Kasumi-1 (cell line): ENCODE results near the gene ABCC6.
"Not testable (repeated sequence)": the region's sequence is repeated elsewhere in the genome, so short reads cannot be mapped to it uniquely, and the experiment has no call there.

Experiments used
- DNase-seq, 2 experiments: peaks; one replicate each; lab custom pipeline; 2025; lab: John Stamatoyannopoulos, UW

The ABCC6 gene

GRCh38 chr16:16222850-16223661, at the start of gene ABCC6:
Gene ABCC6 (minus strand): TSS chr16:16223494. CDS start chr16:16223434, 60 bp downstream.
- DNase-seq, result not testable (repeated sequence)

GRCh38 chr16:16272573-16273221, 49.4 kb upstream of the ABCC6 start:
- not testable (repeated sequence) for DNase-seq

- DNase-seq, result not testable (repeated sequence)
Measured at GRCh38 chr16:16271658-16272057, 48.4 kb upstream of the ABCC6 start.

- DNase-seq, result not testable (repeated sequence)
Measured at GRCh38 chr16:16268185-16268808, 45.0 kb upstream of the ABCC6 start.

- not testable (repeated sequence) for DNase-seq
Measured at GRCh38 chr16:16267708-16268107, 44.4 kb upstream of the ABCC6 start.

GRCh38 chr16:16265044-16265443, 41.8 kb upstream of the ABCC6 start:
- DNase-seq, result not testable (repeated sequence)

- not testable (repeated sequence) for DNase-seq
Measured at GRCh38 chr16:16263947-16264346, 40.7 kb upstream of the ABCC6 start.

- DNase-seq, result not testable (repeated sequence)
Measured at GRCh38 chr16:16262954-16263555, 39.8 kb upstream of the ABCC6 start.

- DNase-seq, result not testable (repeated sequence)
Measured at GRCh38 chr16:16259971-16260370, 36.7 kb upstream of the ABCC6 start.

GRCh38 chr16:16258822-16259221, 35.5 kb upstream of the ABCC6 start:
- not testable (repeated sequence) for DNase-seq

GRCh38 chr16:16257301-16257923, 34.1 kb upstream of the ABCC6 start:
- DNase-seq, result not testable (repeated sequence)

- DNase-seq, result not testable (repeated sequence)
Measured at GRCh38 chr16:16252377-16252776, 29.1 kb upstream of the ABCC6 start.

- not testable (repeated sequence) for DNase-seq
Measured at GRCh38 chr16:16249621-16250330, 26.5 kb upstream of the ABCC6 start.

GRCh38 chr16:16247439-16247838, 24.1 kb upstream of the ABCC6 start:
- not testable (repeated sequence) for DNase-seq

GRCh38 chr16:16246578-16247262, 23.4 kb upstream of the ABCC6 start:
- not testable (repeated sequence) for DNase-seq

GRCh38 chr16:16243886-16244285, 20.6 kb upstream of the ABCC6 start:
- not testable (repeated sequence) for DNase-seq

GRCh38 chr16:16240667-16241066, 17.4 kb upstream of the ABCC6 start:
- not testable (repeated sequence) for DNase-seq

- DNase-seq, result not testable (repeated sequence)
Measured at GRCh38 chr16:16237738-16238137, 14.4 kb upstream of the ABCC6 start.

GRCh38 chr16:16237071-16237470, 13.8 kb upstream of the ABCC6 start:
- not testable (repeated sequence) for DNase-seq

GRCh38 chr16:16232692-16233061, 9.4 kb upstream of the ABCC6 start:
- DNase-seq, result not testable (repeated sequence)
